Mesenchymal stem cell (in vitro differentiated cells and primary cell): ENCODE results near the gene SERPINF2.
"Not testable (repeated sequence)": the region's sequence is repeated elsewhere in the genome, so short reads cannot be mapped to it uniquely, and the experiment has no call there.

Source experiments
- DNase-seq: peaks from one replicate; pipeline ENCODE4 v3.0.0-alpha.2; 2013
- H2AFZ ChIP-seq: one replicate; pipeline ENCODE4 v1.6.1; 2013; ENCODE audit warnings: low read depth, mild to moderate bottlenecking, control low read depth, inconsistent platforms, low read length, moderate library complexity
- H2AK5ac ChIP-seq: 2 replicates; pipeline ENCODE4 v1.6.1; 2013; ENCODE audit warnings: low read length, moderate library complexity, mild to moderate bottlenecking, inconsistent platforms; ENCODE audit not compliant: severe bottlenecking
- H2BK120ac ChIP-seq: one replicate; pipeline ENCODE4 v1.6.1; 2013; ENCODE audit warnings: low read depth, mild to moderate bottlenecking, inconsistent platforms, low read length, moderate library complexity
- H2BK12ac ChIP-seq, 2 experiments: one replicate each; pipeline ENCODE4 v1.6.1; 2013; ENCODE audit warnings: inconsistent platforms in 2 of 2, low read length in 2 of 2, mild to moderate bottlenecking in 2 of 2, moderate library complexity in 2 of 2, control low read depth in 1 of 2
- H2BK15ac ChIP-seq: one replicate; pipeline ENCODE4 v1.6.1; 2013; ENCODE audit warnings: mild to moderate bottlenecking, low read depth, inconsistent platforms; ENCODE audit not compliant: poor library complexity, severe bottlenecking
- H2BK5ac ChIP-seq: 2 replicates; pipeline ENCODE4 v1.6.1; 2013; ENCODE audit warnings: low read depth, mild to moderate bottlenecking, low read length, control low read depth, inconsistent platforms; ENCODE audit not compliant: poor library complexity, severe bottlenecking
- H3K14ac ChIP-seq, 2 experiments: one replicate each; pipeline ENCODE4 v1.6.1; 2013; ENCODE audit warnings: inconsistent platforms in 2 of 2, low read length in 2 of 2, control low read depth in 1 of 2, mild to moderate bottlenecking in 1 of 2, moderate library complexity in 1 of 2
- H3K18ac ChIP-seq, 2 experiments: one replicate each; pipeline ENCODE4 v1.6.1; 2013; ENCODE audit warnings: inconsistent platforms in 2 of 2, low read length in 2 of 2, control low read depth in 1 of 2, low read depth in 1 of 2, mild to moderate bottlenecking in 1 of 2
- H3K23ac ChIP-seq, 2 experiments: one replicate each; pipeline ENCODE4 v1.6.1; 2013; ENCODE audit warnings: inconsistent platforms in 2 of 2, low read length in 2 of 2, mild to moderate bottlenecking in 2 of 2, moderate library complexity in 2 of 2, control low read depth in 1 of 2
- H3K27ac ChIP-seq: 2 replicates; pipeline ENCODE4 v1.5.1; 2013; ENCODE audit warnings: mild to moderate bottlenecking, moderate library complexity, low read length, control low read depth, inconsistent platforms; ENCODE audit not compliant: poor library complexity, severe bottlenecking
- H3K27me3 ChIP-seq, 2 experiments: 2 replicates each; pipeline versions ENCODE4 v1.6.1 to v1.7.0; 2013; ENCODE audit warnings: low read length in 2 of 2, mild to moderate bottlenecking in 2 of 2, moderate library complexity in 2 of 2, control low read depth in 1 of 2, inconsistent platforms in 1 of 2; ENCODE audit not compliant: control insufficient read depth in 1 of 2, insufficient read depth in 1 of 2
- H3K36me3 ChIP-seq, 2 experiments: 2 replicates each; pipeline versions ENCODE4 v1.6.1 to v1.7.0; 2013; ENCODE audit warnings: low read length in 2 of 2, control low read depth in 1 of 2, inconsistent platforms in 1 of 2, low read depth in 1 of 2, mild to moderate bottlenecking in 1 of 2; ENCODE audit not compliant: insufficient read depth in 2 of 2, control insufficient read depth in 1 of 2
- H3K4ac ChIP-seq, 2 experiments: one replicate each; pipeline ENCODE4 v1.6.1; 2013; ENCODE audit warnings: inconsistent platforms in 2 of 2, low read length in 2 of 2, mild to moderate bottlenecking in 2 of 2, moderate library complexity in 2 of 2, control low read depth in 1 of 2, low read depth in 1 of 2
- H3K4me1 ChIP-seq: 2 replicates; pipeline ENCODE4 v1.6.1; 2013; ENCODE audit warnings: low read depth, low read length, control low read depth; ENCODE audit not compliant: control insufficient read depth, insufficient read depth
- H3K4me2 ChIP-seq: 2 replicates; pipeline ENCODE4 v1.6.1; 2013; ENCODE audit warnings: low read length, mild to moderate bottlenecking, inconsistent platforms; ENCODE audit not compliant: poor library complexity, severe bottlenecking
- H3K4me3 ChIP-seq, 2 experiments: 2 replicates each; pipeline versions ENCODE4 v1.5.1 to v1.7.0; 2013; ENCODE audit warnings: low read length in 2 of 2, mild to moderate bottlenecking in 2 of 2, control low read depth in 1 of 2, low read depth in 1 of 2; ENCODE audit not compliant: insufficient read depth in 1 of 2
- H3K79me1 ChIP-seq: replicated peaks from 2 replicates; pipeline ENCODE4 v1.6.1; 2013; ENCODE audit warnings: mild to moderate bottlenecking, control low read depth, low read length, inconsistent platforms; ENCODE audit not compliant: poor library complexity, severe bottlenecking
- H3K9ac ChIP-seq: 2 replicates; pipeline ENCODE4 v1.7.0; 2013; ENCODE audit warnings: mild to moderate bottlenecking, low read length, moderate library complexity
- H3K9me3 ChIP-seq: 2 replicates; pipeline ENCODE4 v1.7.0; 2013; ENCODE audit warnings: mild to moderate bottlenecking, low read length; ENCODE audit not compliant: control insufficient read depth
- H4K8ac ChIP-seq: one replicate; pipeline ENCODE4 v1.6.1; 2013; ENCODE audit warnings: inconsistent platforms, mild to moderate bottlenecking, low read length, moderate library complexity
- H4K91ac ChIP-seq: one replicate; pipeline ENCODE4 v1.6.1; 2013; ENCODE audit warnings: mild to moderate bottlenecking, low read length, inconsistent platforms
- WGBS: methylation state at CpG from one replicate; pipeline ENCODE4 v1.1.7; 2013; ENCODE audit warnings: mixed read lengths; 5-methylcytosine and 5-hydroxymethylcytosine counted together

SERPINF2 gene

GRCh38 chr17:1720856-1721386 lies 21.8 kb upstream of the SERPINF2 start:
- H3K23ac ChIP-seq = no peak overlapping the region
- no peak overlapping the region for H4K8ac ChIP-seq
- WGBS = 46% methylated on average over 11 of the region's 11 CpGs
- H3K9me3 ChIP-seq = no peaks in the 10 kb centered on the region
- H3K4me3 ChIP-seq = no peak overlapping the region
- no peak overlapping the region for H2BK120ac ChIP-seq
- DNase-seq = peak; percentile 61
- H3K14ac ChIP-seq = no peak overlapping the region
- no peak overlapping the region for H2BK15ac ChIP-seq
- H3K36me3 ChIP-seq = peaks cover 5% of the 10 kb centered on the region in 2 experiments
- H3K4me2 ChIP-seq = no peak overlapping the region
- no peak overlapping the region for H4K91ac ChIP-seq
- H3K27ac ChIP-seq = no peak overlapping the region
- H2BK5ac ChIP-seq = no peak overlapping the region
- no peak overlapping the region for H2BK12ac ChIP-seq
- no peak overlapping the region for H3K4ac ChIP-seq
- no peak overlapping the region for H3K18ac ChIP-seq
- H3K79me1 ChIP-seq = peaks cover 11% of the 10 kb centered on the region
- peak overlapping the region; percentile 52 for H3K9ac ChIP-seq
- H2AFZ ChIP-seq = no peak overlapping the region
- H2AK5ac ChIP-seq = no peak overlapping the region
- peaks cover 26% of the 10 kb centered on the region for H3K4me1 ChIP-seq
- H3K27me3 ChIP-seq = no peaks in the 10 kb centered on the region

GRCh38 chr17:1722022-1722421 lies 20.6 kb upstream of the SERPINF2 start:
- not testable (repeated sequence) for H3K27me3 ChIP-seq, H4K91ac ChIP-seq, H2BK120ac ChIP-seq, H2BK5ac ChIP-seq, H3K14ac ChIP-seq, H3K9me3 ChIP-seq, H3K4me3 ChIP-seq, H3K18ac ChIP-seq, H3K4me2 ChIP-seq, H2BK15ac ChIP-seq, H3K23ac ChIP-seq, H2AK5ac ChIP-seq, H3K27ac ChIP-seq, H3K4ac ChIP-seq, H4K8ac ChIP-seq, H2BK12ac ChIP-seq, H2AFZ ChIP-seq
- H3K9ac ChIP-seq = peak overlapping the region; percentile 19
- DNase-seq = peak; percentile 79
- 99% methylated on average over 7 of the region's 8 CpGs for WGBS
- peaks cover 27% of the 10 kb centered on the region for H3K4me1 ChIP-seq
- H3K36me3 ChIP-seq = peaks cover 16% of the 10 kb centered on the region in 2 experiments
- peaks cover 20% of the 10 kb centered on the region for H3K79me1 ChIP-seq

DNA sequence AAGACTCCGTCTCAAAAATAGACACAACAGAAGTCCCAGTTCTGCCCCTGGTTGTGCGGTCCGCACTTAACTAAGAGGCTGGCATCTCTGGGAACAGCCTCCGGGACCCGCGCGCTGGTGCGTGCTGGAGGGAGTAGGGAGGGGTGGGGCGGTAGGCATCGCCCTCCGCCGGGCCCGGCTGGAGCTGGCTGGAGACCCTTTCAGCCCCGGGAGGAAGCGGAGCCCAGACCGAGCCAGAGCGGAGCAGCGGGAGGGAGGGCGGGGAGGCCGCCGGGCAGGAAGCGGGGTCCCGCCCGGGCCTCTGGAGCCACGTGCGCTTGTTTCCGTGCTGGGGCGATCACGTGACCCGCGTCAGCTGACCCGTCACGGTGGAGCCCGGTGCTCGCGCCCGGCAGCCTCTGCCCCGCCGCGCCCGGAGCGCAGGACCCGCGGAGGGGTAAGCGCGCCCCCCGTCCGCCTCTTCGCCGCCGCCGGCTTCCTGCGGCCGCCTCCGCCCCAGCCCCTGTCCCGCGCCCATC lies 18.3 kb upstream of the SERPINF2 start, which contains the start of gene WDR81:
TSS of gene WDR81 (plus strand) at position 354 of the 518 bp plus-strand sequence. CDS start 256 bp downstream, outside the sequence.
- H4K91ac ChIP-seq = peak within 1 kb of the TSS; percentile 99
- peak within 1 kb of the TSS; percentile 72 to 84 for H3K4me3 ChIP-seq
- peak; percentile 84 for DNase-seq
- no peak within 1 kb of the TSS for H3K27ac ChIP-seq
- peak within 1 kb of the TSS; percentile 76 for H2AK5ac ChIP-seq
- no peaks in the 10 kb centered on the region for H3K27me3 ChIP-seq
- H3K18ac ChIP-seq = peak within 1 kb of the TSS; percentile 73 to 89
- H3K36me3 ChIP-seq = peaks cover 34 to 36% of the 10 kb centered on the region in 2 experiments
- peak within 1 kb of the TSS; percentile 98 for H2BK120ac ChIP-seq
- H2AFZ ChIP-seq = peak within 1 kb of the TSS; percentile 62
- H2BK5ac ChIP-seq = no peak within 1 kb of the TSS
- H4K8ac ChIP-seq = peak within 1 kb of the TSS; percentile 97
- peak within 1 kb of the TSS; percentile 81 to 88 for H3K4ac ChIP-seq
- peak within 1 kb of the TSS; percentile 76 for H3K4me2 ChIP-seq
- peaks cover 28% of the 10 kb centered on the region for H3K4me1 ChIP-seq
- H3K9me3 ChIP-seq = no peaks in the 10 kb centered on the region
- peak within 1 kb of the TSS; percentile 82 for H3K9ac ChIP-seq
- H3K23ac ChIP-seq = no peak within 1 kb of the TSS
- peak within 1 kb of the TSS; percentile 69 to 70 for H2BK12ac ChIP-seq
- WGBS = 3% methylated on average over 39 of the region's 57 CpGs
- peak within 1 kb of the TSS in 1 of 2 experiments; percentile 68 for H3K14ac ChIP-seq
- peaks cover 26% of the 10 kb centered on the region for H3K79me1 ChIP-seq
- peak within 1 kb of the TSS; percentile 86 for H2BK15ac ChIP-seq

DNA sequence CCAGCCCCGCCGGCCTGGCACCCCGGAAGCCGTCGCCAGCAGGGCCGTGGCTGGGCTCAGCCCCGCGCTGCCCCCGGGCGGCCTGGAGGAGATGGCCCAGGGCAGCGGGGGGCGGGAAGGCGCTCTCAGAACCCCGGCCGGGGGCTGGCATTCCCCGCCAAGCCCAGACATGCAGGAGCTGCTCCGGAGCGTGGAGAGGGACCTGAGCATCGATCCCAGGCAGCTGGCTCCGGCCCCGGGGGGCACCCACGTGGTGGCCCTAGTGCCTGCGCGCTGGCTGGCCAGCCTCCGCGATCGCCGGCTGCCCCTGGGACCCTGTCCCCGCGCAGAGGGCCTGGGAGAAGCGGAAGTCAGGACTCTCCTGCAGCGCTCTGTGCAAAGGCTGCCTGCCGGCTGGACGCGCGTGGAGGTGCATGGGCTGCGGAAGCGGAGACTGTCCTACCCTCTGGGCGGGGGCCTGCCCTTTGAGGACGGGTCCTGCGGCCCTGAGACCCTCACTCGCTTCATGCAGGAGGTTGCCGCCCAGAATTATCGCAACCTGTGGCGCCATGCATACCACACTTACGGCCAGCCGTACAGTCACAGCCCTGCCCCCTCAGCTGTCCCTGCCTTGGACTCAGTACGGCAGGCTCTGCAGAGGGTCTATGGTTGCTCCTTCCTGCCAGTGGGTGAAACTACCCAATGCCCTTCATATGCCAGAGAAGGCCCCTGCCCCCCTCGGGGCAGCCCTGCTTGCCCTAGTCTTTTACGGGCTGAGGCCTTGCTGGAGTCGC lies 17.6 kb upstream of the SERPINF2 start:
- Histone ChIP-seq H3K14ac (peak overlapping the region in 1 of 2 experiments; percentile 68), H3K4me2 (peak overlapping the region; percentile 76), H3K4me3 (peak overlapping the region; percentile 72 to 84), H2BK120ac (peak overlapping the region; percentile 98), H3K36me3 (peaks cover 36% of the 10 kb centered on the region in 2 experiments), H3K27me3 (no peaks in the 10 kb centered on the region), H4K91ac (peak overlapping the region; percentile 53), H4K8ac (peak overlapping the region; percentile 25), H3K4ac (peak overlapping the region; percentile 57 to 81), H2AFZ (peak overlapping the region; percentile 62), H3K9me3 (no peaks in the 10 kb centered on the region), H2BK15ac (peak overlapping the region; percentile 86), H2BK12ac (peak overlapping the region in 1 of 2 experiments; percentile 40), H3K23ac (no peak overlapping the region), H3K18ac (peak overlapping the region; percentile 72 to 88), H3K79me1 (peaks cover 26% of the 10 kb centered on the region), H3K9ac (peak overlapping the region; percentile 82), H2BK5ac (no peak overlapping the region), H3K4me1 (peaks cover 29% of the 10 kb centered on the region), H3K27ac (no peak overlapping the region), H2AK5ac (no peak overlapping the region)
- 30% methylated on average over 39 of the region's 51 CpGs for WGBS
- DNase-seq = no peak
